Upper lobe of right lung (tissue), 1 donor: ENCODE results near the gene TRMU. TPM values are rescaled to one million over a fixed set of nuclear protein-coding genes. Genes with fewer than 3 reads are reported as not detected.

Experiments
- ATAC-seq: fragments of 200-7000 bp; cut with Tn5 transposase; one replicate; pipeline ENCODE4 v1.9.1; 2020; ENCODE audit warnings: mild to moderate bottlenecking, moderate library complexity
- DNase-seq: peaks from one replicate; pipeline ENCODE4 v3.0.0-alpha.2; 2020
- H3K27ac ChIP-seq: fragments of 200-600 bp; one replicate; pipeline ENCODE4 v1.8.0; 2022
- H3K27me3 ChIP-seq: fragments of 200-600 bp; one replicate; pipeline ENCODE4 v1.8.0; 2022; ENCODE audit warnings: mild to moderate bottlenecking
- H3K36me3 ChIP-seq: fragments of 200-600 bp; one replicate; pipeline ENCODE4 v1.8.0; 2022
- H3K4me1 ChIP-seq: fragments of 200-600 bp; one replicate; pipeline ENCODE4 v1.8.0; 2022
- H3K4me3 ChIP-seq: fragments of 200-600 bp; one replicate; pipeline ENCODE4 v1.8.0; 2022; ENCODE audit warnings: mild to moderate bottlenecking
- H3K9me3 ChIP-seq: fragments of 200-600 bp; one replicate; pipeline ENCODE4 v1.8.0; 2022
- CTCF ChIP-seq: fragments of 200-600 bp; IDR thresholded peaks from one replicate; pipeline ENCODE4 v1.8.0; 2022; ENCODE audit warnings: antibody characterized with exemption
- intact Hi-C: fragments of 100-400 bp; cut with DNase I; formaldehyde crosslinking; loops from one replicate; pipeline ENCODE4 v1.11.0; 2022
- total RNA-seq: library from RNA; stranded (reverse); fragmentation: NEBNext Ultra II Directional; extraction: Animal tissue kit (Norgen Biotek cat#: 25700); gene quantifications from one replicate; pipeline ENCODE4 v1.2.1, GENCODE V29; 2021
- donor health status: DM: no; HTN: yes; CAD: no; lungs with severe emphysema.

Gene TRMU
- total RNA-seq, 1 donor from 2014 or later: 34.9 TPM

GRCh38 chr22:46331496-46331895, 4.0 kb upstream of the TRMU start:
- no peaks in the 10 kb centered on the region for H3K27me3 ChIP-seq
- no peak for TF ChIP-seq CTCF
- no peak overlapping the region for H3K27ac ChIP-seq
- no peaks in the 10 kb centered on the region for H3K9me3 ChIP-seq
- peaks cover 7% of the 10 kb centered on the region for H3K4me1 ChIP-seq
- no peaks in the 10 kb centered on the region for H3K36me3 ChIP-seq
- no peak overlapping the region for H3K4me3 ChIP-seq
- DNase-seq: no peak
- ATAC-seq: no peak
- intact Hi-C loops: no loop called here

DNA sequence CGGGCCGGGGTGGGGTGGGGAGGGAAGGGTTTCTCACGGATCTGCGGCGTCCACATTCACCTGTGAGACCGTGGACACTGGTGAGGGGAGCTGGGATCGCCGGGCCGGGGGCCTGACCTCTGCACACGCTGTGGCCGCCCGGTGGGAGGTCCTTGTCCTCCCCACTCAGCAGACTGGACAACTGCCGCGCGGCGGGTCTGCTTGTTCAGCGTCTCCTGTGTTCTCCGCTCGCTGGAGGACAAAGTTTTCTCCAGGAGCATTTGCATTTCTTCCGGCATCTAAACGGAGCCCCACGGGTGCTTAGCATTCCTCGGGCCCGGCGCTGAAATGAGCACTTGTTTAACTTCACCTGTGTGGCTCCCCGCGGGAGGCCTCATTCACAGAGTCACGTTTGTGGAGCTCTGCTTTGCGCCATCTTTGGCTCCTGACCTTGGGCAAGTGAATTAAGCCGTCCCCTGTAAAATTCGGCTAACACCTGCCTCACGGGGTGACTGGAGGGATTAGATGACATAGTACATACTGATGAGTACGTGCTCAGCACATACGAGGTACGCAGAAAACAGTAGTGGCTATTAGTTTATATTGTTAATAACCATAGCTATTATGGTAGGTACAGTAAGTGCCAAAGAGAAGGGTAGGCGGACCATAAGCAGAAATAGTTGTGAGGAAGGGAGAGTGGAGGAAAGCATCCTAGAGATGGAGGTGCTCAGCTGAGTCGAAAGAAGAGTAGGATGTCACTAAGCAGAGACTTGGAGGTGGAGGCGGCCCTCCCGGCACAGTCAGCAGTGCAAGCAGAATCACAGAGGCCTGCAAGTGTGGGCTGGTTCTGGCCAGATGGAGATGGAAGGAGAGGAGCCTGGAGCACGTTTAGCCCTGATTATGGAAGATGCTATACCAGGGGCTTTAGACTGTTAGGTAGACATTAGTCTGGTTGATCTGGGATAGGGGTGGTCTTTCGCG, 885 bp downstream of the TRMU start:
- Histone ChIP-seq H3K27me3 (no peaks in the 10 kb centered on the region), H3K4me3 (peak overlapping the region; percentile 88), H3K36me3 (peaks cover 37% of the 10 kb centered on the region), H3K4me1 (peaks cover 19% of the 10 kb centered on the region), H3K9me3 (no peaks in the 10 kb centered on the region), H3K27ac (peak overlapping the region; percentile 96)
- intact Hi-C loops: no loop called here
- no peak for TF ChIP-seq CTCF
- no peak for DNase-seq
- peak; percentile 45 for ATAC-seq

DNA sequence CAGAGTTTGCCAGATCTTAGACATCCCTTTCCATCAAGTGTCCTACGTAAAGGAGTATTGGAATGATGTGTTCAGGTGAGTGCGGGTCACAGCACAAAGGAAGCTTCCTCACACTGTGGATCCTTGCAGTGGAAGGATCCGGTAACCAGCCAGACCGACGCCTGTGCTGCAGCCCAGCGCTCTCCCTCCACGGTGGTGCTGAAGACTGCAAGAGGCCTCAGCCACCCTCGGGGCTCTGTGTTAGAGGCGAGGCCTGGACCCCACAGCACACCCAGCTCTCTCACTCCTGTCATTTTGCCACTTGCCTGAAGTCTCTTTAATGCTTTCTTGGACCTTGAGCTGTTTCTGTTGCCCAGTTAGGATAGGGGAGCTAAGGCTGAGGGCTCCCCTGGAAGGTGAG, 2.4 kb downstream of the TRMU start:
- Histone ChIP-seq H3K36me3 (peaks cover 52% of the 10 kb centered on the region), H3K27me3 (no peaks in the 10 kb centered on the region), H3K4me3 (no peak overlapping the region), H3K9me3 (no peaks in the 10 kb centered on the region), H3K4me1 (peaks cover 19% of the 10 kb centered on the region), H3K27ac (no peak overlapping the region)
- no peak for TF ChIP-seq CTCF
- DNase-seq (no peak), ATAC-seq (no peak)
- intact Hi-C loops: no loop called here

GRCh38 chr22:46338636-46339035, 3.1 kb downstream of the TRMU start:
- DNase-seq: no peak
- no peak for TF ChIP-seq CTCF
- ATAC-seq: no peak
- Histone ChIP-seq H3K9me3 (no peaks in the 10 kb centered on the region), H3K27me3 (no peaks in the 10 kb centered on the region), H3K27ac (no peak overlapping the region), H3K36me3 (peaks cover 59% of the 10 kb centered on the region), H3K4me1 (peaks cover 19% of the 10 kb centered on the region), H3K4me3 (no peak overlapping the region)
- intact Hi-C loops: no loop called here

DNA sequence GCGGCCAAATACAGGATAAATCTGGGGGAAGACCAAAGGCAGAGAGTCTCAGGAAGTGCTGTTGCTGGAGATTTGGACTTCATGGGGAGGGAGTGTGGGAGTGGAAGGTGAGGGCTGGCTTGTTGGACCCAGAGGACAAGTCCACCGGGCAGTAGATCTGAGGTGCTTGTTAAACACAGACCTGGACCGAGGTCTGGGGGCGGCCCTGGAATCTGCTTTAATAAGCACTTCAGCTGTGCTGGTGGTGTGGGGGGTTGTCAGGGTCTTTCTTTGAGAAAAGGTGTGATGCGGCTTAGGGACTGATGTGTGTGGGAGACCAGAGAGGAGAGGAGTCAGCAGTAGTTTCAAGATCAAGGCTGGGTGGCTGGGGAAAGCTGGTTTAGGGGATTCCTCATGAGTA, 4.4 kb downstream of the TRMU start:
- no peak for ATAC-seq
- DNase-seq: no peak
- Histone ChIP-seq H3K4me1 (peaks cover 14% of the 10 kb centered on the region), H3K27ac (no peak overlapping the region), H3K36me3 (peaks cover 71% of the 10 kb centered on the region), H3K9me3 (no peaks in the 10 kb centered on the region), H3K27me3 (no peaks in the 10 kb centered on the region), H3K4me3 (no peak overlapping the region)
- no peak for TF ChIP-seq CTCF
- intact Hi-C loops: no loop called here
